A673 (cell line): ENCODE measurements around the gene FIBP. TPM values are rescaled to one million over a fixed set of nuclear protein-coding genes. Genes with fewer than 3 reads are reported as not detected.

Source experiments
- BruUV-seq: library from RNA; stranded (reverse); fragments of 400-500 nt; replicated peaks from 2 replicates; lab custom pipeline; 2021; lab: Mats Ljungman, UMichigan
- CTCF ChIA-PET: fragments of 300-600 bp; sonication (Branson Sonifier 250); formaldehyde crosslinking; loops from one replicate; lab custom pipeline; 2022; ENCODE audit warnings: antibody characterized with exemption; lab: Charles Lee
- POLR2A ChIA-PET: fragments of 300-600 bp; sonication (Branson Sonifier 250); formaldehyde crosslinking; loops from one replicate; lab custom pipeline; 2022; ENCODE audit warnings: antibody characterized with exemption; ENCODE audit not compliant: low non-redundant PET; lab: Charles Lee
- DNase-seq: peaks from one replicate; pipeline ENCODE4 v3.0.0-alpha.2; 2015; ENCODE audit warnings: low spot score
- H3K27ac ChIP-seq: fragments of 200-600 bp; sonication (generic); 2 replicates; pipeline ENCODE4 v1.5.1; 2016; ENCODE audit warnings: mixed run types, low read depth, mild to moderate bottlenecking, mixed read lengths, antibody characterized with exemption, low read length; ENCODE audit not compliant: poor library complexity, severe bottlenecking
- H3K27me3 ChIP-seq: fragments of 200-600 bp; sonication (generic); replicated peaks from 2 replicates; pipeline ENCODE4 v1.6.1; 2017; ENCODE audit warnings: mixed run types, low read depth, mild to moderate bottlenecking, mixed read lengths, antibody characterized with exemption, low read length; ENCODE audit not compliant: insufficient read depth, poor library complexity
- H3K36me3 ChIP-seq: fragments of 200-600 bp; sonication (generic); 2 replicates; pipeline ENCODE4 v1.6.1; 2016; ENCODE audit warnings: mixed run types, mild to moderate bottlenecking, mixed read lengths, antibody characterized with exemption, low read length; ENCODE audit not compliant: insufficient read depth, poor library complexity, severe bottlenecking
- H3K4me1 ChIP-seq: fragments of 200-600 bp; sonication (generic); 2 replicates; pipeline ENCODE4 v1.6.1; 2017; ENCODE audit warnings: mixed run types, mild to moderate bottlenecking, mixed read lengths, antibody characterized with exemption, low read length; ENCODE audit not compliant: insufficient read depth, poor library complexity, severe bottlenecking
- H3K4me3 ChIP-seq: fragments of 200-600 bp; sonication (generic); 2 replicates; pipeline ENCODE4 v1.5.1; 2016; ENCODE audit warnings: low read depth, mixed run types, mild to moderate bottlenecking, mixed read lengths, low read length; ENCODE audit not compliant: poor library complexity, severe bottlenecking
- H3K9me3 ChIP-seq: fragments of 200-600 bp; sonication (generic); 2 replicates; pipeline ENCODE4 v1.6.1; 2016; ENCODE audit warnings: mixed run types, low read depth, mild to moderate bottlenecking, mixed read lengths, antibody characterized with exemption, low read length; ENCODE audit not compliant: poor library complexity, severe bottlenecking
- CTCF ChIP-seq: fragments of 300-800, 200-600 bp; sonication (generic); conservative IDR thresholded peaks from 2 replicates; pipeline ENCODE4 v1.5.1; 2017; ENCODE audit warnings: low read depth, mild to moderate bottlenecking, antibody characterized with exemption, low read length, moderate library complexity, mixed read lengths
- EZH2 ChIP-seq: fragments of 200-600 bp; sonication (generic); IDR thresholded peaks from 2 replicates; pipeline ENCODE4 v1.6.1; 2017; ENCODE audit warnings: borderline replicate concordance, low read depth, mild to moderate bottlenecking, mixed read lengths, antibody characterized with exemption, low read length; ENCODE audit not compliant: poor library complexity, severe bottlenecking
- intact Hi-C: fragments of 100-400 bp; cut with micrococcal nuclease; formaldehyde crosslinking; loops from one replicate; pipeline ENCODE4 v1.10.0; 2022; ENCODE audit not compliant: unreplicated experiment
- total RNA-seq: library from RNA; stranded (reverse); gene quantifications from 2 replicates; pipeline ENCODE4 v1.2.3, GENCODE V29; 2021

The FIBP gene
- total RNA-seq, 1 experiment from 2014 or later: 98.5 TPM

DNA sequence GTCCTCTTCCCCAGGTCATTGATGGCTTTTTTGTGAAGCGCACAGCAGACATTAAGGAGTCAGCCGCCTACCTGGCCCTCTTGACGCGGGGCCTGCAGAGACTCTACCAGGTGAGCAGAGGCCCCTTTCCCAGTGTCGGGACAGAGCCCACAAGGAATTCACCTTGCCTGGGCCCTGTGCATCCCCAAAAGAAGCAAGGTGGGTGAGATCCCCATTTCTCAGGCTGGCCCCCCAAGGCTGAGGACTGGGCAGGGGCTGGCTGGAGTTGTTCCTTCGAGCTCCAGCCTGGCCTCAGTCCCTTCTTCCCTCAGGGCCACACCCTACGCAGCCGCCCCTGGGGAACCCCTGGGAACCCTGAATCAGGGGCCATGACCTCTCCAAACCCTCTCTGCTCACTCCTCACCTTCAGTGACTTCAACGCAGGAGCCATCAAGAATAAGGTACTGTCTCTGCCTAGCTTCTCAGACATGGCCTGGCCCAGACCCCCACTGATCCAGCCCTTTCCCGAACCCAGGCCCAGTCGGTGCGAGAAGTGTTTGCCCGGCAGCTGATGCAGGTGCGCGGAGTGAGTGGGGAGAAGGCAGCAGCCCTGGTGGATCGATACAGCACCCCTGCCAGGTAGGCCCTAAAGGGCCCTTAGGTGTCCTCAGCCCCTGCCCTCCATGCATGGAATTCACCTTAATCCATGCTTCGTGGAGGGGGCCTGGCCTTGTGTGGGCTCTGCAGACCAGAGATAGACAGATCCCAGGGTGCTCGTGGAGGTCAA lies 23.4 kb downstream of the FIBP start:
- ChIA-PET CTCF (no interaction called here), POLR2A (no interaction called here)
- no peaks in the 10 kb centered on the region for H3K27me3 ChIP-seq
- peaks cover 67% of the 10 kb centered on the region for H3K36me3 ChIP-seq
- H3K27ac ChIP-seq: no peak overlapping the region
- peak; percentile 1 for DNase-seq
- H3K4me3 ChIP-seq: no peak overlapping the region
- no peaks in the 10 kb centered on the region for H3K9me3 ChIP-seq
- TF ChIP-seq EZH2 (no peak), CTCF (no peak)
- intact Hi-C loops: no loop called here
- no TSS peak for BruUV-seq
- H3K4me1 ChIP-seq: peaks cover 19% of the 10 kb centered on the region

- DNase-seq: peak; percentile 1
- intact Hi-C loops: no loop called here
- Histone ChIP-seq H3K4me3 (no peak overlapping the region), H3K4me1 (peaks cover 22% of the 10 kb centered on the region), H3K9me3 (no peaks in the 10 kb centered on the region), H3K27ac (no peak overlapping the region), H3K36me3 (peaks cover 63% of the 10 kb centered on the region), H3K27me3 (no peaks in the 10 kb centered on the region)
- ChIA-PET POLR2A (no interaction called here), CTCF (no interaction called here)
- BruUV-seq: no TSS peak
- no peak for TF ChIP-seq EZH2
- no peak for TF ChIP-seq CTCF
Measured at GRCh38 chr11:65863889-65864705, 24.2 kb downstream of the FIBP start.

- TF ChIP-seq CTCF (no peak), EZH2 (no peak)
- Histone ChIP-seq H3K36me3 (peaks cover 63% of the 10 kb centered on the region), H3K4me3 (no peak overlapping the region), H3K27ac (no peak overlapping the region), H3K4me1 (peaks cover 22% of the 10 kb centered on the region), H3K9me3 (no peaks in the 10 kb centered on the region), H3K27me3 (no peaks in the 10 kb centered on the region)
- DNase-seq: peak; percentile 2
- intact Hi-C loops: no loop called here
- POLR2A ChIA-PET: no interaction called here
- no TSS peak for BruUV-seq
- CTCF ChIA-PET: no interaction called here
Measured at GRCh38 chr11:65862941-65863888, 25.1 kb downstream of the FIBP start.
